Measurements from ENCODE around the gene TMUB1. TPM values are rescaled to one million over a fixed set of nuclear protein-coding genes. Genes with fewer than 3 reads are reported as not detected.

Gene TMUB1
- total RNA-seq, 1 experiment from 2014 or later, result 51.2 TPM

DNA sequence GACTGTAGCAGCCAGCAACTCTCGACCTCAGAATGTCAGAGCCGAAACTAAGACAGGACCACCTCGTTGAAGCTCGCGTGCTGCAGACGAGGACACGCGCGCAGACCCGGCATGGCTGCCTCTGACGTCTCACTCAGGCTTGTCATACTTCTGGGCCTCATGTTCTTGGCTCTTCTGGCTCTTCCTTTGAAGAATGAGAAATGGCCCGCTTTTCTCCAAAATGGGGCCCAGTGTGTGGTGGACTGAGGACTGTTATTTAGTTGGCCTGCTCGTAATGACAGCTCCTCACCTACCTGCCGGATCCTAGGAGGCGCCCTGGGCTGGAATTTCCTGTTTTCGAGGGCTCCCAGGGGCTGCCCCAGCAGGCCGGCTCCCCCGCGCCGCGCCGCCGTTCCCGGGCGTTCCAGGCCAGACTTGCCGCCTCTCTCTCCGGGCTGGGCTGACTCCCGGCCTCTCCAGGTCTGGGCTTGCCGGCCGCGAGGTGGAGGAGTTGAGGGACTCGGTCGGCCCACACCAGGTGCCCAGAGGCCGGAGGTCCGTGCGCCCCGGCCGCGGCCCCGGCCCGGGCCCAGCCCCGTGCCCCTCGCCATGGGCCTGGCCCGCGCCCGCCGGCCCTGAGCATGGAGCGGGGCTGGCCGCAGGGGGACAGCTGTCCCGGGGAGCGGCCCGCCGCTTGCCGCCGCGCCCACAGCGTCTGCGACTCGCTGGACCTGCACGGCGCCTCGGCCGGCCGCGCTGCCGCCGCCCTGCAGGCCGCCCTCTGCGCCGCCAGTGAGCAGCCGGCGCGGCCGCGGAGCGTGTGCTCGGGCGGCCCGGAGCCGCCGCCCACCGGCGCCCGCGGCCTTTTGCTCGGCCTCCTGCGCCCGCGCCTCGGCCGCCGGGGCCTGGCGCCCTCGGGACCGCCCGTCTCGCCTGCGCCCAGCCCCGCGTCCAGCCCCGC is 31.1 kb upstream of the TMUB1 start:
- DNase-seq, result peak; percentile 53
- CTCF ChIA-PET, result no interaction called here
- Mint-ChIP-seq H3K27ac (ENCODE audit: unreplicated experiment) (no peak overlapping the region), H3K9me3 (ENCODE audit: low read depth, unreplicated experiment) (no peaks in the 10 kb centered on the region), H3K4me1 (ENCODE audit: low read depth, unreplicated experiment) (peaks cover 7% of the 10 kb centered on the region), H3K27me3 (ENCODE audit: unreplicated experiment) (no peaks in the 10 kb centered on the region), H3K4me3 (ENCODE audit: low read depth, unreplicated experiment) (peak overlapping the region; percentile 39), H3K36me3 (ENCODE audit: insufficient read depth, unreplicated experiment) (peaks cover 9% of the 10 kb centered on the region)
- intact Hi-C loops (cut with micrococcal nuclease; ENCODE audit: unreplicated experiment), result loop anchor here (5.0 kb wide), 1 partner anchor 217 kb away; no protein-coding TSS in a partner anchor
- BruUV-seq (replicated peaks), result no TSS peak
- TF ChIP-seq, protein P1, sequence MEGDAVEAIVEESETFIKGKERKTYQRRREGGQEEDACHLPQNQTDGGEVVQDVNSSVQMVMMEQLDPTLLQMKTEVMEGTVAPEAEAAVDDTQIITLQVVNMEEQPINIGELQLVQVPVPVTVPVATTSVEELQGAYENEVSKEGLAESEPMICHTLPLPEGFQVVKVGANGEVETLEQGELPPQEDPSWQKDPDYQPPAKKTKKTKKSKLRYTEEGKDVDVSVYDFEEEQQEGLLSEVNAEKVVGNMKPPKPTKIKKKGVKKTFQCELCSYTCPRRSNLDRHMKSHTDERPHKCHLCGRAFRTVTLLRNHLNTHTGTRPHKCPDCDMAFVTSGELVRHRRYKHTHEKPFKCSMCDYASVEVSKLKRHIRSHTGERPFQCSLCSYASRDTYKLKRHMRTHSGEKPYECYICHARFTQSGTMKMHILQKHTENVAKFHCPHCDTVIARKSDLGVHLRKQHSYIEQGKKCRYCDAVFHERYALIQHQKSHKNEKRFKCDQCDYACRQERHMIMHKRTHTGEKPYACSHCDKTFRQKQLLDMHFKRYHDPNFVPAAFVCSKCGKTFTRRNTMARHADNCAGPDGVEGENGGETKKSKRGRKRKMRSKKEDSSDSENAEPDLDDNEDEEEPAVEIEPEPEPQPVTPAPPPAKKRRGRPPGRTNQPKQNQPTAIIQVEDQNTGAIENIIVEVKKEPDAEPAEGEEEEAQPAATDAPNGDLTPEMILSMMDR (IDR thresholded peaks at IDR 0.05; ENCODE audit: unreplicated experiment), result no peak

GRCh38 chr7:151113344-151114150 is 30.3 kb upstream of the TMUB1 start:
- Mint-ChIP-seq H3K27me3 (ENCODE audit: unreplicated experiment) (no peaks in the 10 kb centered on the region), H3K9me3 (ENCODE audit: low read depth, unreplicated experiment) (no peaks in the 10 kb centered on the region), H3K36me3 (ENCODE audit: insufficient read depth, unreplicated experiment) (peaks cover 9% of the 10 kb centered on the region), H3K4me1 (ENCODE audit: low read depth, unreplicated experiment) (peaks cover 7% of the 10 kb centered on the region), H3K4me3 (ENCODE audit: low read depth, unreplicated experiment) (peak overlapping the region; percentile 39), H3K27ac (ENCODE audit: unreplicated experiment) (no peak overlapping the region)
- intact Hi-C loops (cut with micrococcal nuclease; ENCODE audit: unreplicated experiment), result loop anchor here (5.0 kb wide), 1 partner anchor 216 kb away; no protein-coding TSS in a partner anchor
- no TSS peak for BruUV-seq (replicated peaks)
- CTCF ChIA-PET, result no interaction called here
- no peak for DNase-seq
- TF ChIP-seq, protein P1 (IDR thresholded peaks at IDR 0.05; ENCODE audit: unreplicated experiment), result no peak

GRCh38 chr7:151110941-151111645 is 27.8 kb upstream of the TMUB1 start:
- no TSS peak for BruUV-seq (replicated peaks)
- intact Hi-C loops (cut with micrococcal nuclease; ENCODE audit: unreplicated experiment), result loop anchor here (1.0 to 5.0 kb wide), 4 partner anchors 23 to 214 kb away; partner anchors contain the start of gene ABCB8
- Mint-ChIP-seq H3K27ac (ENCODE audit: unreplicated experiment) (no peak overlapping the region), H3K27me3 (ENCODE audit: unreplicated experiment) (no peaks in the 10 kb centered on the region), H3K4me1 (ENCODE audit: low read depth, unreplicated experiment) (peaks cover 5% of the 10 kb centered on the region), H3K9me3 (ENCODE audit: low read depth, unreplicated experiment) (no peaks in the 10 kb centered on the region), H3K36me3 (ENCODE audit: insufficient read depth, unreplicated experiment) (peaks cover 9% of the 10 kb centered on the region), H3K4me3 (ENCODE audit: low read depth, unreplicated experiment) (no peak overlapping the region)
- DNase-seq, result peak; percentile 82
- CTCF ChIA-PET, result interaction anchor here (1.1 to 1.7 kb wide), 3 partner anchors 28 to 148 kb away, joined by 3 to 5 read pairs (median 4); partner anchors contain the start of genes ABCB8 and TMUB1
- TF ChIP-seq, protein P1 (IDR thresholded peaks at IDR 0.05; ENCODE audit: unreplicated experiment), result peak; percentile 77
